HEK293 (cell line): Measurements from ENCODE around the gene CRTC1.
A peak's percentile ranks its signal among the peaks of the same experiment; 100 is the strongest.

ENCODE experiments used
- CTCF ChIA-PET: fragments of 350-600 bp; formaldehyde crosslinking; extraction: SDS; loops from one replicate; lab custom pipeline; 2021; ENCODE audit warnings: antibody characterized with exemption; lab: Yijun Ruan, JAX
- POLR2A ChIA-PET: fragments of 300-600 bp; formaldehyde crosslinking; extraction: SDS; loops from one replicate; lab custom pipeline; 2020; ENCODE audit warnings: antibody characterized with exemption, inconsistent platforms; lab: Yijun Ruan, JAX
- H3K27ac ChIP-seq: fragments of 200-500 bp; sonication (Bioruptor generic); 2 replicates; pipeline ENCODE4 v1.5.1; 2014; ENCODE audit warnings: low read depth, low read length, control low read depth, inconsistent platforms; ENCODE audit errors: extremely low read depth
- H3K36me3 ChIP-seq, 2 experiments: fragments of 200-500 bp in 1 of 2; sonication (Bioruptor generic) in 1 of 2; 1 replicate in 1 of 2; 2 replicates in 1 of 2; pipeline ENCODE4 v1.5.1; 2014 to 2017; ENCODE audit warnings: inconsistent platforms in 2 of 2, low read length in 2 of 2; ENCODE audit not compliant: control insufficient read depth in 2 of 2, insufficient read depth in 1 of 2
- H3K4me1 ChIP-seq: fragments of 200-500 bp; sonication (Bioruptor generic); 2 replicates; pipeline ENCODE4 v1.5.1; 2014; ENCODE audit warnings: mild to moderate bottlenecking, low read length, inconsistent platforms; ENCODE audit not compliant: control insufficient read depth, insufficient read depth
- H3K4me3 ChIP-seq: 2 replicates; pipeline ENCODE4 v1.5.1; 2011; ENCODE audit warnings: low read depth, mild to moderate bottlenecking, control low read depth, low read length, moderate library complexity
- H3K9me3 ChIP-seq: fragments of 200-500 bp; sonication (Bioruptor generic); 2 replicates; pipeline ENCODE4 v1.5.1; 2014; ENCODE audit warnings: low read depth, low read length, inconsistent platforms; ENCODE audit not compliant: control insufficient read depth, insufficient read depth
- EGR2 ChIP-seq: fragments of 450-650 bp; formaldehyde crosslinking; IDR thresholded peaks from 2 replicates; pipeline ENCODE4 v1.5.1; 2016; ENCODE audit warnings: low read depth, missing biosample characterization, missing genetic modification characterization
- KLF1 ChIP-seq: fragments of 450-650 bp; formaldehyde crosslinking; IDR thresholded peaks from 2 replicates; pipeline ENCODE4 v1.5.1; 2016; ENCODE audit warnings: missing biosample characterization, missing genetic modification characterization
- KLF8 ChIP-seq: fragments of 450-650 bp; formaldehyde crosslinking; IDR thresholded peaks from 2 replicates; pipeline ENCODE4 v1.5.1; 2016; ENCODE audit warnings: missing biosample characterization, missing genetic modification characterization
- KLF9 ChIP-seq: fragments of 450-650 bp; formaldehyde crosslinking; IDR thresholded peaks from 2 replicates; pipeline ENCODE4 v1.5.1; 2016; ENCODE audit warnings: missing biosample characterization, missing genetic modification characterization, low read depth
- PRDM10 ChIP-seq: fragments of 450-650 bp; formaldehyde crosslinking; IDR thresholded peaks from 2 replicates; pipeline ENCODE4 v1.5.1; 2016; ENCODE audit warnings: missing biosample characterization, missing genetic modification characterization
- SP2 ChIP-seq: fragments of 450-650 bp; formaldehyde crosslinking; IDR thresholded peaks from 2 replicates; pipeline ENCODE4 v1.5.1; 2016; ENCODE audit warnings: missing biosample characterization, missing genetic modification characterization
- YY2 ChIP-seq: fragments of 450-650 bp; formaldehyde crosslinking; IDR thresholded peaks from 2 replicates; pipeline ENCODE4 v1.5.1; 2016; ENCODE audit warnings: missing biosample characterization, missing genetic modification characterization
- ZFP41 ChIP-seq: fragments of 450-650 bp; formaldehyde crosslinking; IDR thresholded peaks from 2 replicates; pipeline ENCODE4 v1.5.1; 2016; ENCODE audit warnings: missing biosample characterization, missing genetic modification characterization, borderline replicate concordance
- ZNF148 ChIP-seq: fragments of 450-650 bp; formaldehyde crosslinking; IDR thresholded peaks from 2 replicates; pipeline ENCODE4 v1.5.0; 2017; ENCODE audit warnings: missing biosample characterization, missing genetic modification characterization, borderline replicate concordance
- ZNF280D ChIP-seq: fragments of 450-650 bp; formaldehyde crosslinking; IDR thresholded peaks from 2 replicates; pipeline ENCODE4 v1.5.1; 2016; ENCODE audit warnings: missing biosample characterization, missing genetic modification characterization
- ZNF391 ChIP-seq: fragments of 450-650 bp; formaldehyde crosslinking; IDR thresholded peaks from 2 replicates; pipeline ENCODE4 v1.5.1; 2016; ENCODE audit warnings: low read depth, missing biosample characterization, missing genetic modification characterization, borderline replicate concordance
- ZNF513 ChIP-seq: fragments of 450-650 bp; IDR thresholded peaks from 2 replicates; pipeline ENCODE4 v1.5.1; 2018; ENCODE audit warnings: missing biosample characterization, missing genetic modification characterization
- ZNF514 ChIP-seq: fragments of 450-650 bp; formaldehyde crosslinking; IDR thresholded peaks from 2 replicates; pipeline ENCODE4 v1.5.1; 2016; ENCODE audit warnings: missing biosample characterization, missing genetic modification characterization
- ZNF529 ChIP-seq: fragments of 450-650 bp; formaldehyde crosslinking; IDR thresholded peaks from 2 replicates; pipeline ENCODE4 v1.5.1; 2017; ENCODE audit warnings: missing genetic modification characterization, missing biosample characterization; ENCODE audit not compliant: insufficient replicate concordance
- ZNF560 ChIP-seq: fragments of 450-650 bp; formaldehyde crosslinking; IDR thresholded peaks from 2 replicates; pipeline ENCODE4 v1.5.1; 2017; ENCODE audit warnings: missing biosample characterization, missing genetic modification characterization, borderline replicate concordance
- ZSCAN4 ChIP-seq: fragments of 450-650 bp; formaldehyde crosslinking; IDR thresholded peaks from 2 replicates; pipeline ENCODE4 v1.5.1; 2017; ENCODE audit warnings: missing biosample characterization, missing genetic modification characterization

CRTC1 gene

GRCh38 chr19:18769989-18770528 lies 86.6 kb downstream of the CRTC1 start:
- Histone ChIP-seq H3K4me1 (no peaks in the 10 kb centered on the region), H3K9me3 (no peaks in the 10 kb centered on the region), H3K27ac (no peak overlapping the region), H3K4me3 (no peak overlapping the region), H3K36me3 (no peaks in the 10 kb centered on the region; a peak in 1 of 3 replicates)
- ChIA-PET POLR2A (no interaction called here), CTCF (interaction anchor here (0.9 kb wide), 1 partner anchor 96 kb away, joined by 3 read pairs; no protein-coding TSS in a partner anchor)
- TF ChIP-seq ZNF529 (tag by site-specific recombination) (no peak), ZNF514 (tag by site-specific recombination) (no peak), ZNF560 (no peak), ZFP41 (tag by site-specific recombination) (no peak), SP2 (0 out of 2 replicates have a peak, but pooled peaks have one; percentile 6), PRDM10 (0 out of 2 replicates have a peak, but pooled peaks have one; percentile 28)

GRCh38 chr19:18770663-18771327 lies 87.3 kb downstream of the CRTC1 start:
- Histone ChIP-seq H3K4me3 (no peak overlapping the region), H3K36me3 (no peaks in the 10 kb centered on the region; a peak in 1 of 3 replicates), H3K27ac (no peak overlapping the region), H3K4me1 (no peaks in the 10 kb centered on the region), H3K9me3 (no peaks in the 10 kb centered on the region)
- ChIA-PET POLR2A (interaction anchor here (0.6 kb wide), 1 partner anchor 30 kb away, joined by 3 read pairs; no protein-coding TSS in a partner anchor), CTCF (interaction anchor here (0.6 to 0.8 kb wide), 4 partner anchors 24 to 301 kb away, joined by 3 to 6 read pairs (median 4); no protein-coding TSS in a partner anchor)
- peak; percentile 90 for TF ChIP-seq KLF9 (tag by site-specific recombination)
- no peak for TF ChIP-seq ZNF148 (tag by site-specific recombination)
- TF ChIP-seq KLF1 (tag by site-specific recombination), result peak; percentile 77
- no peak for TF ChIP-seq ZNF280D
- no peak for TF ChIP-seq ZNF513
- no peak for TF ChIP-seq YY2 (tag by site-specific recombination)
- no peak for TF ChIP-seq PRDM10
- TF ChIP-seq EGR2, result peak; percentile 100
- TF ChIP-seq KLF8 (tag by site-specific recombination), result peak; percentile 84
- TF ChIP-seq ZSCAN4 (tag by site-specific recombination), result peak; percentile 98
- no peak for TF ChIP-seq ZNF391 (tag by site-specific recombination)
